H1 (cell line): Measurements from ENCODE around the gene CHPF. TPM values are rescaled to one million over a fixed set of nuclear protein-coding genes. Genes with fewer than 3 reads are reported as not detected.
A peak's percentile ranks its signal among the peaks of the same experiment; 100 is the strongest.

Experiments used
- CTCF ChIA-PET: fragments of 300-600 bp; sonication (Branson Sonifier 250); formaldehyde crosslinking; loops from one replicate; lab custom pipeline; 2021; ENCODE audit not compliant: partially characterized antibody; lab: Charles Lee
- POLR2A ChIA-PET: fragments of 300-600 bp; sonication (Branson Sonifier 250); formaldehyde crosslinking; loops from one replicate; lab custom pipeline; 2021; ENCODE audit warnings: inconsistent platforms; ENCODE audit not compliant: partially characterized antibody; lab: Charles Lee
- DNase-seq, 2 experiments: peaks; one replicate each; pipeline versions ENCODE4 v3.0.0 to v3.0.0-alpha.2; 2010 to 2022; ENCODE audit warnings: low spot score in 2 of 2, low read depth in 1 of 2, mixed read lengths in 1 of 2
- FAIRE-seq: peaks from 2 replicates; lab custom pipeline; 2011; peaks lifted over from hg19 to GRCh38; lab: Jason Lieb, UNC
- H2AFZ ChIP-seq: 2 replicates; pipeline ENCODE4 v1.8.1; 2012; ENCODE audit warnings: low read length, inconsistent platforms
- H2AK5ac ChIP-seq: 2 replicates; pipeline ENCODE4 v1.6.1; 2013; ENCODE audit warnings: low read depth, low read length
- H2BK120ac ChIP-seq: replicated peaks from 2 replicates; pipeline ENCODE3; 2013; ENCODE audit warnings: low read depth, low read length, inconsistent platforms
- H2BK12ac ChIP-seq: 2 replicates; pipeline ENCODE4 v1.6.1; 2013; ENCODE audit warnings: low read depth, low read length
- H2BK15ac ChIP-seq: 2 replicates; pipeline ENCODE4 v1.6.1; 2013; ENCODE audit warnings: low read length
- H2BK20ac ChIP-seq: 2 replicates; pipeline ENCODE4 v1.6.1; 2013; ENCODE audit warnings: low read length
- H2BK5ac ChIP-seq: 2 replicates; pipeline ENCODE4 v1.6.1; 2013; ENCODE audit warnings: low read depth, low read length
- H3K14ac ChIP-seq: 2 replicates; pipeline ENCODE4 v1.6.1; 2013; ENCODE audit warnings: inconsistent platforms; ENCODE audit not compliant: insufficient read length
- H3K18ac ChIP-seq: 2 replicates; pipeline ENCODE4 v1.6.1; 2013; ENCODE audit warnings: low read length; ENCODE audit errors: extremely low read depth
- H3K23ac ChIP-seq: 2 replicates; pipeline ENCODE4 v1.6.1; 2013; ENCODE audit warnings: inconsistent platforms; ENCODE audit not compliant: insufficient read length
- H3K23me2 ChIP-seq: 2 replicates; pipeline ENCODE4 v1.6.1; 2013; ENCODE audit warnings: low read depth, low read length
- H3K27ac ChIP-seq: 2 replicates; pipeline ENCODE4 v1.6.1; 2011; ENCODE audit warnings: low read depth, low read length, inconsistent platforms
- H3K27me3 ChIP-seq, 4 experiments: replicated peaks in 1 of 4; 1 replicate in 1 of 4; 2 replicates in 3 of 4; pipeline versions ENCODE4 v1.6.1 to v1.8.1; 2011 to 2013; ENCODE audit warnings: low read length in 3 of 4, mild to moderate bottlenecking in 3 of 4, inconsistent platforms in 2 of 4, mixed read lengths in 2 of 4, moderate library complexity in 1 of 4; ENCODE audit not compliant: control insufficient read depth in 3 of 4, insufficient read depth in 3 of 4; ENCODE audit errors: extremely low read depth in 1 of 4
- H3K36me3 ChIP-seq, 4 experiments: 2 replicates each; pipeline versions ENCODE4 v1.6.1 to v1.8.1; 2011 to 2013; ENCODE audit warnings: mild to moderate bottlenecking in 4 of 4, low read length in 3 of 4, moderate library complexity in 2 of 4, control low read depth in 1 of 4, inconsistent platforms in 1 of 4; ENCODE audit not compliant: insufficient read depth in 4 of 4, control insufficient read depth in 2 of 4
- H3K4ac ChIP-seq: replicated peaks from 2 replicates; pipeline ENCODE3; 2013; ENCODE audit warnings: low read length, low read depth, mixed read lengths, inconsistent platforms; ENCODE audit not compliant: insufficient read length
- H3K4me1 ChIP-seq, 4 experiments: replicated peaks in 1 of 4; 1 replicate in 1 of 4; 2 replicates in 3 of 4; pipeline versions ENCODE4 v1.6.1 to v1.8.1; 2011 to 2013; ENCODE audit warnings: low read length in 3 of 4, inconsistent platforms in 2 of 4, mixed read lengths in 1 of 4; ENCODE audit not compliant: insufficient read depth in 4 of 4, control insufficient read depth in 3 of 4
- H3K4me2 ChIP-seq, 2 experiments: 2 replicates each; pipeline versions ENCODE4 v1.6.1 to v1.8.1; 2011 to 2013; ENCODE audit warnings: low read depth in 2 of 2, low read length in 2 of 2, control low read depth in 1 of 2, inconsistent platforms in 1 of 2, mild to moderate bottlenecking in 1 of 2; ENCODE audit not compliant: insufficient read depth in 1 of 2
- H3K4me3 ChIP-seq, 4 experiments: fragments of 200-600, 300-600 bp in 1 of 4; sonication (generic), shearing (Covaris generic), sonication (Bioruptor Twin) in 1 of 4; 2 replicates each; pipeline versions ENCODE4 v1.5.1 to v1.8.1; 2011 to 2016; ENCODE audit warnings: low read length in 4 of 4, low read depth in 3 of 4, control low read depth in 2 of 4, inconsistent platforms in 2 of 4, mild to moderate bottlenecking in 2 of 4, mixed read lengths in 1 of 4, moderate library complexity in 1 of 4; ENCODE audit not compliant: insufficient read depth in 2 of 4; ENCODE audit errors: extremely low read depth in 1 of 4
- H3K56ac ChIP-seq: replicated peaks from 2 replicates; pipeline ENCODE3; 2013; ENCODE audit warnings: low read depth, mild to moderate bottlenecking, mixed read lengths, low read length, inconsistent platforms; ENCODE audit not compliant: insufficient read length
- H3K79me1 ChIP-seq: 2 replicates; pipeline ENCODE4 v1.6.1; 2013; ENCODE audit warnings: low read depth, low read length, control low read depth
- H3K79me2 ChIP-seq, 2 experiments: 2 replicates each; pipeline versions ENCODE4 v1.6.1 to v1.8.1; 2012 to 2013; ENCODE audit warnings: low read length in 2 of 2, mild to moderate bottlenecking in 2 of 2, inconsistent platforms in 1 of 2; ENCODE audit not compliant: insufficient read depth in 2 of 2, control insufficient read depth in 1 of 2
- H3K9ac ChIP-seq, 4 experiments: replicated peaks in 1 of 4; 1 replicate in 1 of 4; 2 replicates in 3 of 4; pipeline versions ENCODE4 v1.6.1 to v1.8.1; 2011 to 2013; ENCODE audit warnings: low read depth in 3 of 4, low read length in 3 of 4, control low read depth in 2 of 4, mild to moderate bottlenecking in 2 of 4, moderate library complexity in 2 of 4, inconsistent platforms in 1 of 4; ENCODE audit errors: extremely low read depth in 1 of 4
- H3K9me3 ChIP-seq, 2 experiments: 2 replicates each; pipeline versions ENCODE4 v1.6.1 to v1.8.1; 2012 to 2013; ENCODE audit warnings: mild to moderate bottlenecking in 2 of 2, moderate library complexity in 2 of 2, control low read depth in 1 of 2, inconsistent platforms in 1 of 2, low read depth in 1 of 2, low read length in 1 of 2, mixed read lengths in 1 of 2; ENCODE audit not compliant: insufficient read depth in 2 of 2
- H4K20me1 ChIP-seq, 2 experiments: replicated peaks in 1 of 2; 2 replicates each; pipeline versions ENCODE3 to v1.8.1; 2011 to 2013; ENCODE audit warnings: inconsistent platforms in 2 of 2, low read length in 2 of 2, mild to moderate bottlenecking in 1 of 2; ENCODE audit not compliant: insufficient read depth in 2 of 2, control insufficient read depth in 1 of 2
- H4K5ac ChIP-seq: 2 replicates; pipeline ENCODE4 v1.6.1; 2013; ENCODE audit warnings: low read length, low read depth, mixed read lengths, inconsistent platforms; ENCODE audit not compliant: insufficient read length
- H4K8ac ChIP-seq: 2 replicates; pipeline ENCODE4 v1.8.0; 2013; ENCODE audit warnings: mild to moderate bottlenecking, moderate library complexity, low read length, inconsistent platforms; ENCODE audit not compliant: insufficient read depth; ENCODE audit errors: extremely low read depth
- H4K91ac ChIP-seq: replicated peaks from 2 replicates; pipeline ENCODE3; 2013; ENCODE audit warnings: low read length, mixed read lengths, inconsistent platforms; ENCODE audit not compliant: insufficient read length
- POLR2AphosphoS5 ChIP-seq: IDR thresholded peaks from 2 replicates; pipeline ENCODE4 v1.6.1; 2011; ENCODE audit warnings: low read depth, low read length
- RXRA ChIP-seq: IDR thresholded peaks from 2 replicates; pipeline ENCODE4 v1.6.1; 2011; ENCODE audit warnings: low read depth, mild to moderate bottlenecking, low read length, moderate library complexity; ENCODE audit not compliant: insufficient read depth
- SP2 ChIP-seq: IDR thresholded peaks from 2 replicates; pipeline ENCODE4 v1.6.1; 2012; ENCODE audit warnings: mild to moderate bottlenecking, low read length, inconsistent platforms
- WGBS, 2 experiments: shearing (Covaris generic) in 1 of 2; methylation state at CpG; one replicate each; pipeline versions ENCODE4 v1.1.6 to v1.1.7; 2013 to 2015; ENCODE audit warnings: low lambda C conversion rate in 2 of 2, mixed read lengths in 2 of 2, inconsistent platforms in 1 of 2, low coverage in 1 of 2, missing lambda C conversion rate in 1 of 2; ENCODE audit not compliant: insufficient replicate concordance in 2 of 2, insufficient coverage in 1 of 2, insufficient read length in 1 of 2; ENCODE audit errors: extremely low coverage in 1 of 2, missing lambda C conversion rate in 1 of 2; 5-methylcytosine and 5-hydroxymethylcytosine counted together
- polyA plus RNA-seq, 7 experiments: library from polyadenylated mRNA; depleted of rRNA in 3 of 7; stranded (reverse) in 5 of 7; unstranded in 2 of 7; fragments of >200 nt in 5 of 7; fragments of 200-250 nt in 2 of 7; gene quantifications; 1 replicate in 5 of 7; 2 replicates in 1 of 7; 4 replicates in 1 of 7; pipeline versions ENCODE4 v1.2.1 to v1.2.3, GENCODE V29; 2011 to 2013; ENCODE audit warnings: missing spikeins in 2 of 7, mixed read lengths in 2 of 7
- total RNA-seq: library from RNA; stranded (reverse); fragmentation: NEBNext Ultra II Directional; extraction: Animal tissue kit (Norgen Biotek cat#: 25700); gene quantifications from 2 replicates; pipeline ENCODE4 v1.2.1, GENCODE V29; 2021

Gene CHPF
- total and polyA plus RNA-seq, 2 of the 8 experiments (the other 6 are each of a cell fraction or from before 2014, with no cell fraction given): 62.9 to 67.3 TPM

DNA sequence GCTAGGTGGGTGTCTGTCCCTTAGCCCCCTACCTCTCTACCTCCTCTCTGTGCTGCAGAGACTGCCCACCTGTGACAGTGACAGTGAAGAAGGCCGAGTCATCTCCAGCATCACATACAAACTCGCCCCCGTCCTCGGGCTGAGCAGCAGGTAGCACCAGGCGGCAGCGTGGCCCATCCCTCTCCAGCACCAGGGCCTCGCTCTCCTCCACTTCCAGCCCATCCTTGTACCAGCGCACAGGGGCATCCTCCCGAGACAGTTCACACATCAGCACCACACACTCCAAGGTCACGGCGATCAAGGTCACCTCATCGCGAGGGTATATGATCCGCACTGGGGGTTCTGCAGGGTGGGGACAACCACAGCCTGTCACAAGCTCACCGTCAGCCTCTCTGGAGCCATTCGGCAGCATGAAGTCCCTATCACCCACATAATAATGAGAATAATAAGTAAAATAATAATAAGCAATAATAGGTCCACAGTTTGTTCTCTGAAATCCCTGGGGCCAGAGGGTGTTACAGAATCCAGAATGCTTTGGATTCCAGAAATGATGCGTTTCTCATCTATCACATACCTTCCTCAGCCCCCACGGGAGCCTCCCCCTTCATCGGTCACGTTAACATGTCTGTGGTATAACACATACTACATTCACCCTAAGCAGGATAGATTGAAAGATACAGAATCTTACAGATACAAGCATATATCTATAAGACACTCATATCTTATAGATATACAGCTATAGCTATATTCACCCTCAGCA, 15.7 kb upstream of the CHPF start:
- Histone ChIP-seq H3K36me3 (peaks cover 0 to 21% (median 9%) of the 10 kb centered on the region in 4 experiments; a peak in 5 of 8 replicates), H3K79me2 (peaks cover 0 to 2% of the 10 kb centered on the region in 2 experiments; a peak in 1 of 4 replicates), H2AFZ (no peak overlapping the region), H2BK20ac (no peak overlapping the region), H3K23me2 (no peaks in the 10 kb centered on the region), H3K9me3 (no peaks in the 10 kb centered on the region), H3K4me3 (no peak overlapping the region), H2BK5ac (peak overlapping the region; percentile 46; the same call in 1 of the 2 replicates), H2BK15ac (no peak overlapping the region; the same call in 1 of the 2 replicates), H4K8ac (no peak overlapping the region), H4K5ac (no peak overlapping the region), H3K9ac (no peak overlapping the region), H3K79me1 (0 out of 2 replicates have a peak, but pooled peaks cover under 1% of the 10 kb centered on the region), H3K14ac (no peak overlapping the region), H3K18ac (no peak overlapping the region), H3K4ac (no peak overlapping the region), H3K23ac (no peak overlapping the region), H2BK120ac (no peak overlapping the region), H3K4me2 (no peak overlapping the region), H3K4me1 (peaks cover 5 to 36% (median 30%) of the 10 kb centered on the region in 4 experiments), H4K20me1 (peaks cover 0 to 2% of the 10 kb centered on the region in 2 experiments), H2BK12ac (0 out of 2 replicates have a peak overlapping the region, but pooled peaks have one; percentile 30), H3K56ac (no peak overlapping the region), H4K91ac (peak overlapping the region; percentile 82), H2AK5ac (peak overlapping the region; percentile 69; the same call in 1 of the 2 replicates), H3K27me3 (no peaks in the 10 kb centered on the region; a peak in 2 of 7 replicates), H3K27ac (no peak overlapping the region)
- ChIA-PET CTCF (interaction anchor here (0.6 to 19.7 kb wide), 37 partner anchors 9 to 170 kb away, joined by 3 to 293 read pairs (median 8); partner anchors contain the start of genes ASIC4, CHPF, DNPEP and INHA), POLR2A (interaction anchor here (0.8 to 17.5 kb wide), 7 partner anchors 8 to 50 kb away, joined by 3 to 293 read pairs (median 44); partner anchors contain the start of genes CHPF, INHA, OBSL1 and STK11IP)
- no peak for TF ChIP-seq RXRA
- no peak for TF ChIP-seq SP2
- TF ChIP-seq POLR2AphosphoS5: peak; percentile 45; the same call in 1 of the 2 replicates
- FAIRE-seq (no peak), DNase-seq (no peak)
- 90% methylated on average over 16 of the region's 20 CpGs; no CpG with 5 or more reads in 1 of the 2 experiments for WGBS, 2 experiments
